GM18858 (cell line): ENCODE results near the gene CENPM.

ENCODE experiments used
- ATAC-seq: cut with Tn5 transposase; IDR thresholded peaks from one replicate; pipeline ENCODE4 v1.9.1; 2021; ENCODE audit not compliant: unreplicated experiment

The CENPM gene

DNA sequence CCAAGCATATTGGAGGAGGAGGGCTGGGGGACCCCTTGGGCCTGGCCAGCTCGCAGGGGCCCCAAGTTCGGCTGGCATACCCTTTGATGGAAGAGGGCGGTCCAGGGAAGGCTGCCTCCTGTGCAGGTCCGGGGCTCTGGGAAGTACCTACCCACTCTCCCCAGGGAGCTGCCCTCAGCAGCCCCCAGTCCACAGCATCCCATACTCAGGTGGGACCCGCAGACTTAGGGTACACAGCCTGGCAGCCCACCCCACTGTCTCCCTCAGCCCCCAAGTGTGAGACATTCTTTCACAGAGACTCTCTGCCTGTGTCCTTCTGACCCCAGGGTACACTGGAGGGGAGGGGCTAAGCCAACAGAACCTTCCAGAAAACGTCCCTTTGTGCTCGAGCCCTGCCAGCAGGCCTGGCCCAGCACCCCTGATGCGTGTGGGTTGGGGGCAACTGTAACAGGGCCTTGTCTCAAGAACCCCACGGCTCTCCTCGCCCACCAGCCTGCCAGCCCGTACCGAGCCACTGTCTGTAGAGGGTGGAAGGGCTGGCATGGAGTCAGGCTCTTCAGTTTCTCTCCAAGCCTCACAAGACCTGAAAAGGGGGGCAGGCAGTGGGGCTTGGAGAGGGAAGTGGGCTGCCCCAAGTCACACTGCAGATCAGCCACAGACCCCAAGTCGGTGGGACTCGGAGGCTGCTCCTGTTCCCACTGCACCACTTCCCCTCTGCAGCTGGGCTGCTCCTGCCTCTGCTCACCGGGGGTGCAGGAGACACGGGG is 13.4 kb downstream of the CENPM start:
- no peak for ATAC-seq

DNA sequence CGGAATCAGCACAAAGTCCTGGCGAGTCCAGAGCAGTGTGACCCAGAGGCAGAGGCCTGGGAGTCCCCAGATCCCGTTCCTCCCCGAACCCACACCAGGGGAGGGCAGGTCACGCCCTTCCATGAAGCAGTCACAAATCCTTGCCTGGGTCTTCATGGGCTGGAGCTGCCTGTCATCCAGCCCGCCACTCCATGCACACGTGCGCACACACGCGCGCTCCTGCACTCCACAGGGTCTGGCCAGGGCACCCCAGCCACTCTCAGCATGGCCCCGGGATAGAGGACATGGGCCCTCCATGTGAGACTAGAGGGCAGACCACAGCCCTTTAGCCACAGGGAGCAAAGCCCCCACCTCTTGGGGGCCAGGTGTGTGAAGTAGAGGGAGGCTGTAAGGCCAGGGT is 14.6 kb downstream of the CENPM start:
- ATAC-seq, result no peak

DNA sequence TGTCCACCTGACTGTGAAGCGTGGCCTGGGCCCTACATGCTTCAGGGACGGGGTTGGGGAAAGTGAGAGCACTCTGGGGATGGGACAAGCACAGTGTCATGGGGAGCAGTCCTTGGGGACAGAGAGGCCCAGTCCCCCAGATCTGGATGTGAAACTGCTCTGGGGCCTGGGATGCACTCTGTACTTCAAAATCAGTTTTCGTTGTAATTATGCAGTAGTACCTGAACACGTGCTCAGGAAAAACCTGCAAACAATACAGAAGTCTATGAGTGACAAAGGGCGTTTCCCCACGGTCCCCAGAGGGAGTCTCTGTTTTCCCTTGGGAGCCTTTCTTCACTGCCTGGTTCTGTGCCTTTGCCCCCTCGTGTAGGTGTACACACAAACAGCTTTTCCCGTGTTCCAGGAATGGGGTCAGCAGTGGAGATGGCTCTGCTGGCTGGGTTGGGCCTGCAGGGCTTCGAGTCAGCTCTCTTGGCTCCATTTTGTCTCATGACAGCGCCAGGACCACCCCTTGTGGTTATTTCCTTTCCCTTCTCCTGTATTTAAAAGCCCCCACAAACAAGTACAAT is 15.2 kb downstream of the CENPM start:
- ATAC-seq, result no peak

DNA sequence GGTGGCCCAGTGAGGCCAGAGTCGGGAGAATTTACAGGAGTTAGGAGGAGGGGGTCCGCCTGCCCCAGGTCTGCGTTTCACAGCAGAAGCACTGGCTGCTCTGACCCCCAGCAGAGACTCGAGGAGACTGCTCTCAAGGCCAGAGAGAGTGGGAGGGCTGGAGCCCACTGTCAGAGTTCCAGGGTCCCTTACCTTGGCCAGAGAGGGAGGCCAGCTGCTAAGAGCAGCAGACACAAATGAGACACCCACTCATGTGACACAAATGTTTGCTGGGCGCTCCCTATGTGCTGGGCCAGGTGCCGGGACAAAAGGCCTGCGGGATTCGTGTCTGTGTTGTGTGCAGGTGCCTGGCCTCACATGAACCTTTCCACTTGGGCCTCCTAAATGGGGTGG is 17.5 kb downstream of the CENPM start:
- no peak for ATAC-seq

DNA sequence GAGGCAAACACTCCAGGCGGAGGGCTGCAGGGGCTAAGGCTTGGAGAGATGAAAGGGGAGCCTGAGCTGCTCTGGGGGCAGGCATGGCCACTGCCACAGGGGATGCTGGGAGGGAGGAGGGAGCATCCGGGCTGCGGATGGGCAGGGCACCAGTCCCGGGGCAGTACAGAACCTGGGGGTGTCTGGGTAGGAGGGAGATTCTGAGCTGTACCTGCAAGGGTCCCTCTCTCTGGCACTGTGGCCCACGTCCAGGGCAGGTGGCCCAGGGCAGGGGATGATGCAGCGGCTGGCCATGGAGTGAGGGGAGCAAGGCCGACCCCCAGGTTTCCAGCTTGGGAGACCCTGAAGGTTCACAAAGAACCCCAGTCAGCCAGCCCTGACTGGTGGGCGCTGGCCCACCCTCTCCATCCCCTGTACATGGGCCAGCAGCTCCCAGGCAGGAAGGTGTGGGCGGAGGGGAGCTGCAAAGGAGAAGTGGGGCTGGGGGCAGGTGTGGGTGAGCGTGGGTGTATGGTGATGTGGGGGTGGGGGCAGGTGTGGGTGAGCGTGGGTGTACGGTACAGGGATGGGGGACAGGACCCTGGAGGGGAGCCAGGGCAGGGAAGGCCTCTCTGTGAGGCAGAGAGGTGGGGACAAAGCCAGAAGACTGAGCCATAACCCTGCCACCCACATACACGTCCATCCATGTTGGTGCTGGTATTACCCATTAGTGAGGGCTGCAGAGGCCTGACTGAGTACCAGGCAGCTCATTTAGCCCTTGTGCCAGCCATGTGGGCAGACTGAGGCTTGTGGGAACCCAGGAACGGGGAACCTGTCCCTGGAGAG is 18.1 kb downstream of the CENPM start:
- no peak for ATAC-seq

DNA sequence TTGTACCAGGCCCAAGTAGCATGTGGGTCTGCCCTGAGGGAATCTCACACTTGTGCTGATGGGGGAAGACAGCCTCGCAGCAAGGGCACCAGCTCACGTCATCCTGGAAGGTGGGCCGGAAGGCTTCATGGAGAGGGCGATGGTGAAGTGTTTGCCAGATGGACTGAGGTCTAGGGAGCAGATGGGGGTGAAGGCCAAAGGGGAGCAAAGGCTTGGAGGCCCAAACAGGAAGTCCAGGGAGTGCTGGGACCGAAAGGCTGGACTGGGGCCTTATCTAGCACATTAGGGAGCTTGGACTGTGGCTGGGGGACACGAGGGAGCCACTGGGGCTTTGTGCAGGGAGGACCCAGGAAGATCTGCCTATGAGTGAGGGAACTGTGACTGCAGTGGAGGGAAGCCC is 19.1 kb downstream of the CENPM start:
- ATAC-seq, result no peak

DNA sequence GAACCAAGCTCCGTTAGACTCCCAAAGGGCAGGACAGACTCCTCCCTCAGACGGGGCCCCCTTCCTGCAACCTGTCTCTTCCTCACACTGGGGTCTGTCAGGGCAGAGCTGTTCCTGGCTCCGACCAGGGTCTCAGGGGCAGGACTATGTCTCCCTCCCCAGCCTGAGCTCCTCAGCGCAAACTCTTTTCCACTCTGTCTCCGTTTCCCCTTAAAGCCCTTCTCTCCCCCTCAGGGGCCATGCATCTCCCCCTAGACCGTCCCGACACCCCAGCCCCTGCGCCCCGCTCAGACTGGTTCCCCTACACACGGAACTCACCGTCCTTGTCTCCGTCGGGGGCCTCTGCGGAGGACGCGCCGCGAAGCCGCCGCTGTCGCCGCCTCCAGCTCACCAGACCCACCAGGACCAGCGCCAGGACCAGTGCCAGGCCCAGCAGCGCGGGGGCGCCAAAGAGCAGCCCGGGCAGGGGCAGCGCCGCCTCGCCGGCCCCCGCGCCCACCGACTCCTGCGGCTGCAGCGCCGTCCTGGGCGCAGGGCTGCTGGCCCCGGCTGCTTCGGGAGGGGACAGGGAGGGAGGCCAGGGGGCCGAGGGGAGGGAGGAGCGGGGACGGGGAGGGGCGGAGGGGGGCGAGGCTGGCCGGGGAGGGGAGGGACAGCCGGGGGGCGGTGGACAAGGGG is 21.0 kb downstream of the CENPM start:
- no peak for ATAC-seq

DNA sequence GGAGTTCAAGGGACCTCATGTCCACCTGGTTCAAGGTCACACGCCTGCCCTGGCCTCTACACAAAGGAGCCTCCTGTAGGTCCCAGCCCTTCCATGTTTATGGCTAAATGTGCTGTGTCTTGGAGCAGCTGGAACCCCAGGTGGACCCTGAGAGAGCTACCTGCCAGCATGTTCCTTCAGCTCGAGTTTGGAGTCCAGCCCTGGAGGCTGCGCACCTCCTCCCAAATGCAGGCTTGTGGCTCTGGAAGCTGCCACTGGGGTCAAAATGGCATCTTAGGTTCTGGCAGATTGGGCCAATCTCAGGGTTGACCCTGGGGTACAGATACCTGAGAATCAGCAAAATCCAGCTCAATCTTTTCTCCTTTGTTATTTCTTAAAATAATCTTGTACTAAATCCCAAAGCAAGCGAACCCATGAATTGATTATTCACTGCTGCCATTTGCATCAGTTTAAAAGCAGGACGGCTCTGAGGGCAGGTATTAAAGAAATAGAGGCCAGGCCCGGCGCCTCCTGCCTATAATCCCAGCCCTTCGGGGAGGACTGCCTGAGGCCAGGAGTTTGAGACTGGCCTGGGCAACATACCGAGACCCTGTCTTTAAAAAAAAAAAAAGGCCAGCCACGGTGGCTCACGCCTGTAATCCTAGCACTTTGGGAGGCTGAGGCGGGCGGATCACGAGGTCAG is 23.2 kb downstream of the CENPM start:
- no peak for ATAC-seq

DNA sequence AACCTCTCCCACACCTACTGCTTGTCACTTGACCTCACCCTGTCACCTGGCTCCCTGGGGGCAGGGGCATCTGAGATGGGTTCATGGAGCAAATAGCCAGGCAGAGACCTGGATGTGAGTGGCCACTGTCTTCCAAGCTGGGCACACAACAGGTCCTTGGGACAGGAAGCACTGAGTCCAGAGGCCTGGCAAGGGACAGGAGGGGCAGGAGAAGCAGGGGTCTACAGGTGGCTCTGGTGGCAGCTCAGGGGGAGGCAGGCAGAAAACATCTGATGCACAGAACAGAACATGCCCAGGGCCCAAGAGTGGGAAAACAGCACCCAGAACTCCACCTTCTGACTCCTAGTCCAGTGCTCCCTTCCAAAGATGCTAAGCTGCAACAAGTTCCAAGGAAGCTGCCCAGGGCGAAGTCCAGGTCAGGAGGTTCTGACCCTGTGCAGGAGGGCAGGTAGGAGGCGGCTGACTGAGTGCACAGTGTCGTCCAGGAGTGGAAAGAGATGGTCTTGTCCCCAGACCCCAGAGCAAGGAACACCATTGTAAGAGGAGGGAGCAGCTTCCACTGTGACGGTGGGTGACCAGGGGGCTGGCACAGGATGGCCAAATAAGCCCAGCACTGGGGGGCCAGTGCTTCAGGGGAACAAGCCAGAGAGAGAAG is 23.9 kb downstream of the CENPM start:
- no peak for ATAC-seq

DNA sequence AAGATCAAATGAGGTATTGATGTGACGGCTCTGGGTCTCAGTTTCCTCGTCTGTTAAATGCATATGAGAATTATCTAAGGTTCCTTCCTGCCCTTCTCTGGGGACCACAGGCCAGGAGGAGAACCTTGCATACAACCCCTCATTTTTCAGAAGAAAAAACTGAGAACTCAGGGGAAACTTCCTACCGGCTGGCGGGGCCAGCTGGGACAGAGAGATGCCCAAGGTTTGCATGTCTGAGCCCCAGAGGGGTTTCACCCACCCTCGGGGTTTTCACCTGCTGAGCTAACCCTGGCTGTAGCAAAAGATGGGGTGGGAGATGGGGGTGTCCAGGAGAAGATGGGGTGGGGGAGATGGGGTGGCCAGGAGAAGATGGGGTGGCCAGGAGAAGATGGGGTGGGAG is 24.6 kb downstream of the CENPM start:
- ATAC-seq, result no peak

DNA sequence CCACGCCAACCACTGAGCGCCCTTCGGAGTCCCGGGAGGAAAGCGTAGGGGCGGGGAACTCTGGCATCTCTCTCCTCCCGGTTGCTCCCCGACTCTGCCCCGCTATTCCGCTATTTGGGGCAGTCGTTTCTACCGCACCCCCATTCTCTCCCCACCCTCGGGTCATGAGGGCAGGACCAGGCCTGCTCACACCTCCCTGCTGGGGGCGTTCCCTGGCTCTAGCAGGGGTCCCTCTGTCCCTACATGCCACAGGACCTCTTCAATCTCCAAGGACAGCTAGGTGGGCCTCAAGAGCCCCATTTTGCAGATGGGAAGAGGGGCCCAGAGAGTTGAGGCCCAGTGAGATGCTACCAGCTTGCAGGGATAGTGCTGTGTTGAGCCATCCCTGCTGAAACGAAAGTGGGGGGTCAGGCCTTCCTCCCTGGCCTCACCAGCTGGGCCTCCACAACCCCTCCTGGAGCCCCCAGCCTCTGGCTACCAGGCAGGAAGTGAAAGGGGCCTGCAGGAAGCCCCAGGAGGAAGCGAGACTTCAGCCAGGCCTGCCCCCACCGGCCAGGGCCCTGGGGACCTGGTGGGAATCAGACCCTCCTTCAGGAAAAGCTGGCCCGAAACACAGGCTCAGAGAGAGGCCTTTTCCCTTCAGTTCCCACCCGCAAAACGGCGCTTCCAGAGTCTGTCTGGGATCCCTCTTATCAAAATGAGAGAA is 26.5 kb downstream of the CENPM start:
- no peak for ATAC-seq

DNA sequence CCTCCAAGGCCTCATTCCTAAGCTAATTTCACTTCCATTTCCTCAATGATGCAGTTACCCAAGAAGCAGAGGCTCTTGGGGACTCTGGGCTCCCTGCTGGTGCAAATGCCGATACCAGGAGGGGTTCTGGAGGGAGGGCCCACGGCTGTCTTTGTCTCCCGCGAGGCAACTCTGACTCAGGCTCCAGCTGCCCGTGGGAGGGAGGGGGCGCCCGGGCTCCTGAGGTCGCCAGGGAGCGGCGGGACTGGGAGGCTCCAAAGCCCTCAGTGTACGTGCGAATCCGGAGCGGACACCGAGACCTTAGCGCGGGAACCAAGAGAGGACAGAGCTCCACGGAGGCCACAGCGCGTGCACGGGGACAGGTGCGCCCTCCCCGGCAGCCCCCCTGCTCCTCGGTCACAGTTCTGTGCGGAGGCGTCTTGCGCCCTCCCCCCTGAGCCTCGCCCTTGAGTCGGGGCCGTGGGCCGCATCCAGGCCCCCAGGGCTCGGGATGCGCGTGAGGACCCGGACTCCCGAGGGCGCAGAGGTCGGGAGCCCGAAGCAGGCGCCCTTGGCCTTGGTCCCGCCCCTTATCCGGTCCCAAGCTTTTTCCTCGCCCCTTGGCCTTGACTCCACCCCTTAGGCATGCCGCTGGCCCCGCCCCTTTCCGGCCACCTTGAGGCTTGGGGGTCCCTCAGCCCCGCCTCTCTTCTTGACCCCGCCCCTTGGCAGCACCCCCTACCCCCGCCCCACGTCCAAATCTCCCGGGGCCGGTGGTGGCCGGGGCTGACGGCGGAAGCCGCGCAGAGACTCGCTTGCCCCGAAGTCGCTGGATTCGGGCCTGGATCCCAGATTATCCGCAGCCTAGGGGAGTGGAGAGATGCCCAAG is 27.4 kb downstream of the CENPM start:
- ATAC-seq, result no peak

DNA sequence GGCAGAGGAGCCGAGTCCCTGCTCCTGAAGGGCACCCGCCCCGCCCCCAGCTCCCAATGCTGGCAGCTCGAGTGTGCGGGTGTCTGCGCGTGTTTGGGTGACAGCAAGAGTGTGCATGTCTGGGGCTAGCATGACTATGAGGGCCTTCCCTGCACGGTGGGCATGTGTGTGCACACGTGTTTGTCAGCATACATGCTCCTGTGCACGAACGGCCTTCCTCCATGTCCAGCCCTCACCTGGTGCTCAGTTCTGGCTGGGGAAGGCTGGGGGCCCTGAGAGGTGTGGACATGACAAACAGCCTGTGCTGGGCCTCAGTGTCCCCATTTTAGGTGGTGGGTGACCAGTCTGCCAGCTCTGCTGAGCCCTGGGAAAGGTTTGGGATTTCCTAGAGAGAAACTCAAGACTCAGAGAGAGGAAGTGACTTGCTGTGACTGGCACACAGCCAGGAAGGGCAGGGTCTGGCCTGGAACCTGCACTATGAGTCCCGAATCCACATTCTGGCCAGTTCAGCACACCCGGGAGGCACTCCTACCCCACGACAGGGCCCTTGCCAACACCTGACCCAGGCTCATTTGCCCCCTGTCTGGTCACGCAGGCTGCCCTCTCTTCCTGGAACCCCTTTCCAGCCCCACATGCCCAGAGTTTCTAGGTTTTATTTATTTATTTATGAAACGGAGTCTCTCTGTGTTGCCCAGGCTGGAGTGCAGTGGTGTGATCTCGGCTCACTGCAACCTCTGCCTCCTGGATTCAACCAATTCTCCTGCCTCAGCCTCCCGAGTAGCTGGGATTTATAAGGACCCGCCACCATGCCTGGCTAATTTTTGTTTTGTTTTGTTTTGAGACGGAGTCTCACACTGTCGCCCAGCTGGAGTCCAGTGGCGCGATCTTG is 28.8 kb downstream of the CENPM start:
- ATAC-seq, result no peak

DNA sequence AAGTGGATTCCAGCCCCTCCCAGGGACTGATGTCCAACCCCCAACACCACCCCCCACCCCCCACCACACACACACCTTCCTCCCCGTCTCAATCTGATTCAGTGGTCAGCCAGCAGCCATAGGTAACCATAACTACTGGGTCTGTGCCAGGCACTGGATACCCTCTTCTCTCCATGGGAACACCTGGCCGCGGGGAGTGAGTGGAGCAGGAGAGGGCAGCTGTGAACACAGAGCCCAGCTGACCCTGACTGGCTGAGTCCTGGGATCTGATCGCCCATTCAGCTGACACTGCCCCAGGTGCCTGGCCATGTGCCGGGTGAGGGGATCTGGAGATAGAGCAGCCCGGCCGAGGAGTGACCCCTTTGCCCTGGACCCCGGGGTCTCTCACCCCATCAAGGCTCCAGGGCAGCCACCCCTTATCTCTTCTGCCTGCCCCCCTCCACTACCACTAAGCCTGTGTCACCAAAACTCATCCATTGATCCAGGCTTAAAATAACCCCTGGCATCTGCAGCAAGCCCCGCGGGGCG is 29.5 kb downstream of the CENPM start:
- no peak for ATAC-seq

DNA sequence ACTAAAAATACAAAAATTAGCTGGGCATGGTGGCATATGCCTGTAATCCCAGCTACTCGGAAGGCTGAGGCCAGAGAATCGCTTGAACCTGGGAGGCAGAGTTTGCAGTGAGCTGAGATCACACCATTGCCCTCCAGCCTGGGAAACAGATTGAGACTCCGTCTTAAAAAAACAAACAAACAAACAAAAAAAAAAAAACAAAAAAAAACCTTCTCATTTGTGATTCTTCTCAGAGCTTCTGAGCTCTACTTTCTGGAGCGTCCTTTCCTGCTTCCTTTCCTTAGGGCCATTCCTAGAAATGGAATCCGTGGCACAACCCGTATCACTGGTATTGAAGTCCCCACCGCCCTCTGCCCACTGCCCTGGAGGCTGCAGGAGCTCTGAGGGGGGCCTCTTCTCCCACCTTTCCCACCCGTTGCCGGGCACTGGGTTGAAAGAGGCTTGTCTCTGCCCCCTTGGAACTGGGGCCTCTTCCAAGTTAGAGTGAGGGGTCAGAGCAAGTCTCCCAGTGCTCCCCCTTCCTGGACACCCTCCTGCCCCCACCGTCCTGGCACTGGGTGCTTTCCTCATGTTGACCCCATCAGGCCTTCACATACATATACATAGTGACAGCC is 30.1 kb downstream of the CENPM start:
- no peak for ATAC-seq

DNA sequence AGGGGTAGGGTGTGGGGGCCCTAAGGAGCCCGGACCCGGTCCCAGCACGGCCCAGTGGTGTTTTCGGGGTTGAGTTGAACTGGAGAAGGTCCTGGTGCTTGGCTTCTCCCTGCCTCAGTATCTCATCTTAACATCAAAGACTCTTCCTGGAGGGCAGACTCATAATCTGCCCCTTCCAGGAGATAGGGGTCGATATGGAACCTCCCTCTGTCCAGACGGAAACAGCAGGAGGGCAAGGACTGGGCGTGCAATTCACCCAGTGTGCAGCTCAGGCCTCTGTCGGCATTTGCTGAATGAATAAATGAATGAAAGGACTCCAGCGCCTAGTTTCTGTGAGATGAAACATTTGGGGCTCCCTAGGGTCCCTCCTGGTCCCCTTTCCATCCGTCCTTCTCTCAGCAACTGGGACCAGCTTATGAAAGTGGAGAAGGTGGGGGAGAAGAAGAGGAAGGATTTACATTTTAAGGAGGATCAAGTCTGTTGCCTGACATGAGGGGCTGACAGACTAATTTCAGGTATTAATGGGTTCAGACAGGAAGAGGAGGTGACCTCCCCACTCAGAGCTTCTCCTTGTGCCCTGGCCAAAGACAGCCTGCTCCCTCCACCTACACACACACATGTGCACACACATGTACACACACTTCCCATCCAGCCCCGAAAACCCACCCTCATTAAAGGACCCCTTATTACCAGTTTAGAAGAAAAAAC is 31.0 kb downstream of the CENPM start:
- no peak for ATAC-seq
